Breast epithelium (tissue), 3 donors: Measurements from ENCODE around the gene SSTR5.

Experiments used
- CTCF ChIP-seq, 3 donors: fragments of 450-650 bp; IDR thresholded peaks; one replicate each; pipeline ENCODE4 v1.5.1; 2016 to 2017; ENCODE audit warnings: antibody characterized with exemption in 3 of 3, mild to moderate bottlenecking in 3 of 3, moderate library complexity in 3 of 3
- POLR2A ChIP-seq: fragments of 450-650 bp; IDR thresholded peaks from one replicate; pipeline ENCODE4 v1.6.1; 2016; ENCODE audit warnings: antibody characterized with exemption, mild to moderate bottlenecking, moderate library complexity

DNA sequence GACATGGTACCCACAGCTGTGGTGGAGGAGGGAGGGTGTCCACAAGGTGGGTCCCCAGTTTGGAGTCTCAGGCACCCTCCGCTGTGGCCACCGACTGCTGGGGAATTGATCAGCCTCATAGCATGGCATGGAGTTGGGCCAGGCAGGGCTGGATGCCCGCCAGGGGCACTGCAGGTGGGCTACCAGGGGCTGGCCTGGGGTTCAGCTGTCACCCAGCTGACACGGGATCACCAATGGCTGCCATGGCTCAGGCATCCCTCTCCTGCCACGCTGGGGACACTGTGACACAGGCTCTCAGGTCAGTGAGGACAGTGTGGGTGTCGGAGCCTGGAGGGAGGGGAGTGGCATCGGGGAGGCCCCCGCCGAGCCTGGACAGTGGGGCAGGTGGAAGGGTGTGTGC, 19.8 kb upstream of the SSTR5 start:
- TF ChIP-seq CTCF (IDR thresholded peaks at IDR 0.05) (no peak), POLR2A (no peak)
